K562 (cell line): ENCODE data around the gene GARRE1. TPM values are rescaled to one million over a fixed set of nuclear protein-coding genes. Genes with fewer than 3 reads are reported as not detected.

Experiments
- ATAC-seq: fragments of 200-7000 bp; cut with Tn5 transposase; 3 replicates; pipeline ENCODE4 v1.9.1; 2020; ENCODE audit warnings: moderate library complexity
- BruUV-seq: library from RNA; stranded (reverse); fragments of 400-500 nt; replicated peaks from 2 replicates; lab custom pipeline; 2021; lab: Mats Ljungman, UMichigan
- CTCF ChIA-PET: fragments of 300-600 bp; formaldehyde crosslinking; extraction: SDS; loops from one replicate; lab custom pipeline; 2021; ENCODE audit warnings: low intra/inter-chr PET ratio; lab: Yijun Ruan, JAX
- POLR2A ChIA-PET: fragments of 300-600, 350-650 bp; sonication (Branson Sonifier 250); formaldehyde crosslinking; extraction: SDS; loops from one replicate; lab custom pipeline; 2021; ENCODE audit warnings: antibody characterized with exemption, inconsistent platforms; lab: Yijun Ruan, JAX
- DNase-seq, 4 experiments: peaks; one replicate each; pipeline versions ENCODE4 v3.0.0 to v3.0.0-alpha.2; 2011 to 2018; ENCODE audit warnings: low spot score in 3 of 4, mixed read lengths in 3 of 4; ENCODE audit errors: extremely low read depth in 1 of 4
- FAIRE-seq: peaks from 2 replicates; lab custom pipeline; 2011; peaks lifted over from hg19 to GRCh38; lab: Jason Lieb, UNC
- H2AFZ ChIP-seq: 2 replicates; pipeline ENCODE4 v1.6.0; 2011; ENCODE audit warnings: low read depth, low read length, control low read depth, inconsistent platforms
- H3K27ac ChIP-seq: fragments of 200-600 bp; 3 replicates; pipeline ENCODE4 v1.8.0; 2011; ENCODE audit warnings: low read depth, mild to moderate bottlenecking, control low read depth, inconsistent platforms, low read length, moderate library complexity, mixed read lengths; ENCODE audit errors: extremely low read depth
- H3K27me3 ChIP-seq, 2 experiments: fragments of 300-600 bp in 1 of 2; 2 replicates in 1 of 2; 3 replicates in 1 of 2; pipeline versions ENCODE4 v1.6.0 to v1.8.0; 2011; ENCODE audit warnings: inconsistent platforms in 2 of 2, low read length in 2 of 2, mild to moderate bottlenecking in 1 of 2, mixed read lengths in 1 of 2, moderate library complexity in 1 of 2; ENCODE audit not compliant: control insufficient read depth in 2 of 2, insufficient read depth in 2 of 2
- H3K36me3 ChIP-seq: fragments of 300-600 bp; 3 replicates; pipeline ENCODE4 v1.8.0; 2011; ENCODE audit warnings: mild to moderate bottlenecking, low read length, inconsistent platforms; ENCODE audit not compliant: control insufficient read depth, insufficient read depth
- H3K4me1 ChIP-seq, 2 experiments: fragments of 200-600 bp in 1 of 2; replicated peaks in 1 of 2; 2 replicates in 1 of 2; 3 replicates in 1 of 2; pipeline versions ENCODE4 v1.5.1 to v1.8.0; 2011; ENCODE audit warnings: inconsistent platforms in 2 of 2, low read length in 2 of 2, mild to moderate bottlenecking in 1 of 2, mixed read lengths in 1 of 2, moderate library complexity in 1 of 2; ENCODE audit not compliant: control insufficient read depth in 2 of 2, insufficient read depth in 2 of 2
- H3K4me2 ChIP-seq: 2 replicates; pipeline ENCODE4 v1.6.1; 2011; ENCODE audit warnings: low read length, control low read depth, inconsistent platforms, mixed read lengths; ENCODE audit not compliant: insufficient read depth
- H3K4me3 ChIP-seq: fragments of 200-600 bp; sonication (generic), shearing (Covaris generic); 2 replicates; pipeline ENCODE4 v1.5.1; 2016; ENCODE audit warnings: control low read depth, inconsistent platforms
- H3K79me2 ChIP-seq: fragments of 200-600 bp; 3 replicates; pipeline ENCODE4 v1.8.0; 2011; ENCODE audit warnings: low read length, inconsistent platforms; ENCODE audit not compliant: control insufficient read depth, insufficient read depth
- H3K9ac ChIP-seq, 2 experiments: 2 replicates each; pipeline versions ENCODE4 v1.6.0 to v1.6.1; 2011; ENCODE audit warnings: low read depth in 2 of 2, low read length in 2 of 2, control low read depth in 1 of 2, inconsistent platforms in 1 of 2, mild to moderate bottlenecking in 1 of 2, mixed read lengths in 1 of 2; ENCODE audit not compliant: insufficient read depth in 1 of 2
- H3K9me1 ChIP-seq: one replicate; pipeline ENCODE4 v1.6.0; 2011; ENCODE audit warnings: inconsistent platforms, mild to moderate bottlenecking, low read length, moderate library complexity; ENCODE audit not compliant: control insufficient read depth, insufficient read depth
- H3K9me3 ChIP-seq: replicated peaks from 2 replicates; pipeline ENCODE4 v1.5.1; 2011; ENCODE audit warnings: low read depth, low read length, inconsistent platforms; ENCODE audit not compliant: control insufficient read depth, insufficient read depth
- H4K20me1 ChIP-seq: replicated peaks from 2 replicates; pipeline ENCODE4 v1.6.1; 2011; ENCODE audit warnings: low read length, inconsistent platforms, mixed read lengths; ENCODE audit not compliant: control insufficient read depth, insufficient read depth
- EHMT2 ChIP-seq: fragments of 450-650 bp; IDR thresholded peaks from 2 replicates; pipeline ENCODE4 v1.6.1; 2018; ENCODE audit warnings: antibody characterized with exemption
- HNRNPH1 ChIP-seq: fragments of 200-400 bp; formaldehyde crosslinking; optimal IDR thresholded peaks from 2 replicates; pipeline ENCODE3; 2017; ENCODE audit warnings: low read depth, mild to moderate bottlenecking, low read length, moderate library complexity
- KDM1A ChIP-seq, 2 experiments: fragments of 450-650 bp; IDR thresholded peaks; 2 replicates each; pipeline ENCODE4 v1.6.1; 2016; ENCODE audit warnings: mild to moderate bottlenecking in 2 of 2
- MCM2 ChIP-seq: fragments of 450-650 bp; IDR thresholded peaks from 2 replicates; pipeline ENCODE4 v1.6.1; 2017; ENCODE audit warnings: low read depth, mild to moderate bottlenecking
- MTF1 ChIP-seq: fragments of 250-450 bp; sonication (Bioruptor Pico); IDR thresholded peaks from 2 replicates; pipeline ENCODE4 v1.9.0; 2021; ENCODE audit warnings: moderate library complexity, mild to moderate bottlenecking, inconsistent platforms, borderline replicate concordance
- POLR2G ChIP-seq: fragments of 200-400 bp; formaldehyde crosslinking; IDR thresholded peaks from 2 replicates; pipeline ENCODE4 v1.6.1; 2017; ENCODE audit warnings: low read depth, mild to moderate bottlenecking, antibody characterized with exemption, low read length, moderate library complexity
- SMARCC2 ChIP-seq: fragments of 450-650 bp; IDR thresholded peaks from 2 replicates; pipeline ENCODE4 v1.6.1; 2017; ENCODE audit warnings: antibody characterized with exemption, moderate library complexity, mild to moderate bottlenecking, low read depth
- TRIM25 ChIP-seq: fragments of 450-650 bp; IDR thresholded peaks from 2 replicates; pipeline ENCODE4 v1.7.0; 2016; ENCODE audit warnings: borderline replicate concordance
- ZBTB5 ChIP-seq: fragments of 450-650 bp; IDR thresholded peaks from 2 replicates; pipeline ENCODE4 v1.6.1; 2017; ENCODE audit warnings: antibody characterized with exemption
- WGBS: fragments of 100-300 bp; shearing (Covaris generic); methylation state at CpG from one replicate; pipeline ENCODE4 v1.1.6; 2016; ENCODE audit warnings: low coverage, mixed read lengths; ENCODE audit not compliant: insufficient coverage; ENCODE audit errors: missing lambda C conversion rate; 5-methylcytosine and 5-hydroxymethylcytosine counted together
- in situ Hi-C: fragments of 300-500 bp; cut with MboI; formaldehyde crosslinking; loops from 4 replicates; pipeline ENCODE4 v1.15.0; 2018; ENCODE audit warnings: inconsistent platforms, mixed read lengths
- intact Hi-C: fragments of 100-400 bp; cut with micrococcal nuclease; formaldehyde crosslinking; loops from 2 replicates; pipeline ENCODE4 v1.14.2; 2022
- polyA plus RNA-seq, 8 experiments: library from polyadenylated mRNA; depleted of rRNA in 4 of 8; stranded (reverse) in 5 of 8; unstranded in 3 of 8; fragments of >200 nt; fragmentation: Nextera tagmentation in 2 of 8; fragmentation: Illumina TruSeq in 1 of 8; extraction: Ambion mirVana in 2 of 8; extraction: Trizol in 1 of 8; gene quantifications; 2 replicates each; pipeline versions ENCODE4 v1.2.1 to v1.2.3, GENCODE V29; 2011 to 2014; ENCODE audit warnings: inconsistent platforms in 1 of 8, missing spikeins in 1 of 8
- total RNA-seq, 7 experiments: library from RNA; depleted of rRNA in 6 of 7; stranded (reverse); fragments of >200 nt in 6 of 7; fragmentation: Illumina TruSeq in 2 of 7; extraction: Trizol in 2 of 7; gene quantifications; 2 replicates each; pipeline versions ENCODE4 v1.2.1 to v1.2.3, GENCODE V29; 2011 to 2021; ENCODE audit warnings: low replicate concordance in 1 of 7
- TF ChIP-seq, protein P1 (sequence below): fragments of 450-650 bp; formaldehyde crosslinking; IDR thresholded peaks from 2 replicates; pipeline ENCODE4 v1.4.0; 2022; ENCODE audit warnings: mild to moderate bottlenecking, moderate library complexity

The GARRE1 gene
- total and polyA plus RNA-seq, 9 of the 15 experiments (the other 6 are each of a cell fraction or from before 2014, with no cell fraction given): 1.6 to 12.8 (median 7.5) TPM

DNA sequence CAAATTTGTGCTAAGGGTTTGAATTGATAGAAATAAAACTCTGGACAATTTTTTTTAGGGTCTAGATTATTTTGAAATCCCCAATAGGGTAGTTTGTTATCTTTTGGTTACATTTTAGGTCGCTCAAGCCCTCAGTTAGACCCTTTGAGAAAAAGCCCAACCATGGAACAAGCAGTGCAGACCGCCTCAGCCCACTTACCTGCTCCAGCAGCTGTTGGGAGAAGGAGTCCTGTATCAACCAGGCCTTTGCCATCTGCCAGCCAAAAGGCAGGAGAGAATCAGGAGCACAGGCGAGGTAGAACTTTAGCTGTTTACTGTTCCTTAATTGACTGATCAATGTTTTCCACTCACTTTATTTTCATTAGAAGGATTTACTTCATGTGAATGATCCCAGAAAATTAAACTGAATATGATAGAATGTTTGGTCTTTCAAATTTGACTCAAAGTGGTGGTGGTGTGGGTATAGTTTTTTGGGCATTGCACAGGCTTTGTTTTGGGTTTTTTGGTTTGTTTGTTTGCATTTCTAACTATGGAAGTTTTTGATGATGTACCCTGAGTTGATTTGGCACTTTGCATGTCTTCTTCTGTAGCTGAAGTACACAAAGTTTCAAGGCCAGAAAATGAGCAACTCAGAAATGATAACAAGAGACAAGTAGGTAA is 39.2 kb upstream of the GARRE1 start:
- Histone ChIP-seq H3K4me3 (no peak overlapping the region), H4K20me1 (peaks cover 10% of the 10 kb centered on the region; the same call in 1 of the 2 replicates), H3K9me1 (no peaks in the 10 kb centered on the region), H2AFZ (no peak overlapping the region), H3K9me3 (no peaks in the 10 kb centered on the region), H3K79me2 (peaks cover 7% of the 10 kb centered on the region; the same call in 2 of the 3 replicates), H3K27me3 (no peaks in the 10 kb centered on the region), H3K36me3 (peaks cover 69% of the 10 kb centered on the region), H3K4me2 (no peak overlapping the region), H3K4me1 (peaks cover 9 to 11% of the 10 kb centered on the region in 2 experiments), H3K27ac (no peak overlapping the region), H3K9ac (no peak overlapping the region)
- POLR2A ChIA-PET: interaction anchor here (0.5 to 0.7 kb wide), 2 partner anchors 11 to 1665 kb away, joined by 3 read pairs; no protein-coding TSS in a partner anchor
- intact Hi-C loops (loop anchor here (5.0 kb wide), 1 partner anchor 43 kb away; the partner anchor contains the start of gene LSM14A), in situ Hi-C loops (no loop called here)
- WGBS: 78% methylated on average over 3 of the region's 3 CpGs
- FAIRE-seq (no peak), ATAC-seq (no peak), DNase-seq (no peak)
- BruUV-seq: no TSS peak
- no peak for TF ChIP-seq HNRNPH1
- TF ChIP-seq SMARCC2: no peak
- CTCF ChIA-PET: no interaction called here

- ChIA-PET POLR2A (interaction anchor here (0.5 to 0.7 kb wide), 2 partner anchors 10 to 1664 kb away, joined by 3 read pairs; no protein-coding TSS in a partner anchor), CTCF (no interaction called here)
- no peaks in the 10 kb centered on the region for H3K27me3 ChIP-seq
- intact Hi-C loops: loop anchor here (5.0 kb wide), 1 partner anchor 43 kb away; the partner anchor contains the start of gene LSM14A
- no peak overlapping the region for H3K4me3 ChIP-seq
- ATAC-seq (no peak), FAIRE-seq (no peak), DNase-seq (no peak)
- no peaks in the 10 kb centered on the region for H3K9me1 ChIP-seq
- in situ Hi-C loops: no loop called here
- H3K36me3 ChIP-seq: peaks cover 69% of the 10 kb centered on the region
- H2AFZ ChIP-seq: no peak overlapping the region
- TSS peak; percentile 15 for BruUV-seq
- peaks cover 14% of the 10 kb centered on the region; the same call in 1 of the 2 replicates for H4K20me1 ChIP-seq
- no peak overlapping the region for H3K27ac ChIP-seq
- H3K4me1 ChIP-seq: peaks cover 9 to 11% of the 10 kb centered on the region in 2 experiments
- no peaks in the 10 kb centered on the region for H3K9me3 ChIP-seq
- no peak for TF ChIP-seq MTF1 (CRISPR knock-in tag)
- TF ChIP-seq MCM2: no peak
- TF ChIP-seq, protein P1, sequence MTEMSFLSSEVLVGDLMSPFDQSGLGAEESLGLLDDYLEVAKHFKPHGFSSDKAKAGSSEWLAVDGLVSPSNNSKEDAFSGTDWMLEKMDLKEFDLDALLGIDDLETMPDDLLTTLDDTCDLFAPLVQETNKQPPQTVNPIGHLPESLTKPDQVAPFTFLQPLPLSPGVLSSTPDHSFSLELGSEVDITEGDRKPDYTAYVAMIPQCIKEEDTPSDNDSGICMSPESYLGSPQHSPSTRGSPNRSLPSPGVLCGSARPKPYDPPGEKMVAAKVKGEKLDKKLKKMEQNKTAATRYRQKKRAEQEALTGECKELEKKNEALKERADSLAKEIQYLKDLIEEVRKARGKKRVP (CRISPR knock-in tag): no peak
- TF ChIP-seq TRIM25: no peak
- TF ChIP-seq KDM1A (IDR thresholded peaks at IDR 0.05): no peak
- TF ChIP-seq ZBTB5: no peak
- TF ChIP-seq EHMT2: no peak
- TF ChIP-seq POLR2G: no peak
- no peak overlapping the region for H3K4me2 ChIP-seq
- 94% methylated on average over 3 of the region's 3 CpGs for WGBS
- peaks cover 10% of the 10 kb centered on the region; the same call in 2 of the 3 replicates for H3K79me2 ChIP-seq
- no peak overlapping the region for H3K9ac ChIP-seq
Observed at GRCh38 chr19:34215666-34216038, 38.7 kb upstream of the GARRE1 start.
